Thymus (tissue), 11 donors: ENCODE data around the gene NTM. TPM values are rescaled to one million over a fixed set of nuclear protein-coding genes. Genes with fewer than 3 reads are reported as not detected.

Source experiments
- DNase-seq, 9 donors: peaks; one replicate each; pipeline ENCODE4 v3.0.0-alpha.2; 2013; ENCODE audit warnings: low spot score in 9 of 9, low read depth in 6 of 9, missing footprints in 1 of 9
- H3K27ac ChIP-seq, 2 donors: one replicate each; pipeline ENCODE4 v1.5.1; 2013; ENCODE audit warnings: control low read depth in 1 of 2, low read depth in 1 of 2, low read length in 1 of 2, mild to moderate bottlenecking in 1 of 2, moderate library complexity in 1 of 2
- H3K27me3 ChIP-seq, 2 donors: one replicate each; pipeline ENCODE4 v1.5.1; 2013; ENCODE audit warnings: low read length in 1 of 2; ENCODE audit not compliant: control insufficient read depth in 2 of 2, insufficient read depth in 1 of 2
- H3K36me3 ChIP-seq, 2 donors: one replicate each; pipeline ENCODE4 v1.5.1; 2013; ENCODE audit warnings: low read length in 1 of 2, mild to moderate bottlenecking in 1 of 2, moderate library complexity in 1 of 2; ENCODE audit not compliant: control insufficient read depth in 2 of 2, insufficient read depth in 2 of 2
- H3K4me1 ChIP-seq, 2 donors: one replicate each; pipeline ENCODE4 v1.5.1; 2013; ENCODE audit warnings: low read length in 2 of 2; ENCODE audit not compliant: control insufficient read depth in 2 of 2, insufficient read depth in 2 of 2
- H3K4me3 ChIP-seq, 2 donors: one replicate each; pipeline ENCODE4 v1.5.1; 2013; ENCODE audit warnings: low read length in 2 of 2, control low read depth in 1 of 2, mild to moderate bottlenecking in 1 of 2
- H3K9me3 ChIP-seq, 2 donors: one replicate each; pipeline ENCODE4 v1.5.1; 2013; ENCODE audit warnings: low read length in 1 of 2, mild to moderate bottlenecking in 1 of 2; ENCODE audit not compliant: control insufficient read depth in 2 of 2, insufficient read depth in 1 of 2
- WGBS: extraction: QIAGEN DNeasy Blood & Tissue Kit; methylation state at CpG from one replicate; pipeline ENCODE4 v1.1.7; 2013; 5-methylcytosine and 5-hydroxymethylcytosine counted together
- polyA plus RNA-seq: library from polyadenylated mRNA; stranded (reverse); fragments of 200-250 nt; gene quantifications from one replicate; pipeline ENCODE4 v1.2.3, GENCODE V29; 2013
- total RNA-seq: library from RNA; stranded (reverse); fragments of 120-200 nt; gene quantifications from one replicate; pipeline ENCODE4 v1.2.4, GENCODE V29; 2013
- donor health status: healthy.

Gene NTM
- total and polyA plus RNA-seq, 2 donors, result 0.18 to 0.47 TPM

DNA sequence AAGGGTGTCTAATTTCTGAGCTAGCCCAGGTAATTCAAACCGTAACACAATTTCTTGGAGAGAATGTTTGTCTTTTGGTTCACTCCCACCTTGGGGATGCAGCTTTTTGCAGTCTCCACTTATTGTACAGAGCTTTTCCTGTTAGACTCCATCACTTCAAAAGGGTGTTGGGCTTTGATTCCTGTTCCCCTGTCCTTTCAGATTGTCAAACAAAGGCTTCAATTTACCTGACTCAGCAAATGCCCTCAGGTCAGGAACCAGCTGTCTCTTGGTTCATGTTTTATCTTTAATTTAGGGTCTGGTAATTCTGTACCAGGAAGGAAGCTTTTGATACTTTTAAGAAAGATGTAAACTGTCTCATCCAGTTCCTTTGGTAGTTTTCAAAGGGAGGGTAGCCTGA, 880.6 kb downstream of the NTM start:
- Histone ChIP-seq H3K9me3 (no peaks in the 10 kb centered on the region), H3K36me3 (no peaks in the 10 kb centered on the region), H3K4me3 (no peak overlapping the region), H3K27ac (no peak overlapping the region), H3K27me3 (no peaks in the 10 kb centered on the region), H3K4me1 (no peaks in the 10 kb centered on the region)
- DNase-seq, result no peak
- 95% methylated on average over 1 of the region's 1 CpG for WGBS

DNA sequence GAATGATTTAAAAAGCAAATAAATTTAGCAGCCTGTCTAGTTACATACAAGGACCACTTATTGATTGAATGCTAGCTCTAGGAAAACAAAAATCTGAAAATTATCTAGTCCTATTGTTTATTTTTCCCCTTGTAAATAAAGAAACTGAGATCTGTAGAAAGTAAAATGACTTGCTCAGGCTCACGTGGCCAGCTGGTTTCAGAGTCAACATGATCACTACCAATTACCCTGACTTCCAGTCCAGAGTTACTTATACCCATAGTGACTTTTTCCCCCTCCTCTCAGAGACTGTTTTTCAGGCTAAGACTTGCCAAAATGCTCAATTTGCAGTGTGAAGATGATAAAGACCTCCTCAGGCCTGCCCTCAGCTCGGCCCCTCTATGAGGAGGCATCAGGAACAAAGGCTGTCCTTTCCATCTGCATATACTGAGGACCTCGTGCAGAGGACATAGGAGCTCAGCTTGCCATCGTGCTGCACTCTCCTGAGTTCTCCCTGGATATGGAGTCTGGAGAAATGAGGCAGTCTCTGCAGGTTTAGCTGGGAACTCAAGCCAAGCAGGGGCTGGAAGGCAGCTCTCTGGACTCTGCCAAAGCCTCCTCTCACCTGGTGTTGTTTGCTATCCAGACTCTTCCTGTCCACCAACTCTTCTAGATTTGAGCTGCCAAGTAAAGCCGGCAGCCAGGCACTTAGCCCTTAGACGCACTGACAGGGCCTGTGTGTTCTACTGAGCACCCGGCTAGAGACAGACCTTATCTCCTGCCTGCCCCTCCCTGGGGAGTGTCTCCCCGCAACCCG, 883.3 kb downstream of the NTM start:
- H3K27ac ChIP-seq, result no peak overlapping the region
- no peaks in the 10 kb centered on the region for H3K9me3 ChIP-seq
- DNase-seq, result no peak
- H3K4me1 ChIP-seq, result no peaks in the 10 kb centered on the region
- 84% methylated on average over 9 of the region's 9 CpGs for WGBS
- no peak overlapping the region for H3K4me3 ChIP-seq
- no peaks in the 10 kb centered on the region for H3K27me3 ChIP-seq
- H3K36me3 ChIP-seq, result no peaks in the 10 kb centered on the region

DNA sequence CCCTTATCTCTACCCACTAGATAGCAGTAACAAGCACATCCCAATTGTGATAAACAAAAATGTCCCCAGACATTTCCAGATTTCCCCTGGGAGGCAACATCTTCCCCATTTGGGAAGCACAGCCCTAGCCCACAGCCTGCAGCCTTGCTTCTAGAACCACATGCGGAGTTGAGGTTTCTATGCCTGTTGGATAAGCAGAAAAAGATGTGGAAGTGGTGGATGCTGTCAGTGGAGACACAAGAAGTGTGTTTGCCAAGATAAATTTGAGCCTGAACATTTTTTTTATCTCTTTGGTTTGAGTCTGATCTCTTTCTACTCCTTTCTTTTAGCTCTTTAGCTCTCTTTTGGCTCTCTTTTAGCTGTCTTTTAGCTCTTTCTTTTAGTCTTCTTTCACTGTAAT, 884.5 kb downstream of the NTM start:
- Histone ChIP-seq H3K4me3 (no peak overlapping the region), H3K9me3 (no peaks in the 10 kb centered on the region), H3K36me3 (no peaks in the 10 kb centered on the region), H3K27me3 (no peaks in the 10 kb centered on the region), H3K4me1 (no peaks in the 10 kb centered on the region), H3K27ac (no peak overlapping the region)
- WGBS, result 96% methylated on average over 1 of the region's 1 CpG
- DNase-seq, result no peak

DNA sequence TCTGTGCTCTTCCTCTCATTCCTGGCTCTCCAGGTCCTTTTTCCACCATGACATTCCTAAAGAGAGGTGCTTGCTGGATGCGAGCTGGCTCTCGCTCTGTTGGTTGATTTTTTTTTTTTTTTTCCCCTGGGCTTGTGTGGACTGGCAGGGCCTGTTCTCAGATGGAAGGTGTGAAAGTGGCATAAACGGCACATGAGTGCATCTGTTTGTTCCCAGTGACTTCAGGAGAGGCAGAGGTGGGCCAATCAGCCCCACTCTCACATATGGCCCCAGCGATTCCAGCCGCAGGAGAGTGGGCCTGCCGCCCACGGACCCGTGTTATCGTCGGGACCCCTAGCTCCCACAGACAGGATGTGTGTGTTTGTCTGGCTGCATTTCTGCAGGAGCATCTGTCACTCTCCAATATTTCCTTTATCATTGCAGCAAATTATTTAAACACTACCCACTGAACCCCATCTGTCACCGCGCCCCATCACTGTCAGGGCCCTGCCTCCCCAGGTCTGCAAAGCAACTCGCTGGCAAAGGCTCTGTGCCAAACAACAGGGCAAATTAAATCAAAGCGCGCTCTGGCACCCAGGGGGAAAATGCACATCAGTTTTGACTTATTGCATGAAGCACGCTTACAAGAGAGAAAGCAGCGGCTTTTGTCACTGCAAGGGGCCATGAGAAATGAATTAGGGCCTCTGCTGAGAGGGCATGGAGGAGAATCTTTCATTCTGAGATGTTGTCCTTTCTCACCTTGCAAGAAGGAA, 886.3 kb downstream of the NTM start:
- Histone ChIP-seq H3K27ac (no peak overlapping the region), H3K36me3 (no peaks in the 10 kb centered on the region), H3K4me3 (no peak overlapping the region), H3K27me3 (no peaks in the 10 kb centered on the region), H3K9me3 (no peaks in the 10 kb centered on the region), H3K4me1 (no peaks in the 10 kb centered on the region)
- DNase-seq, result no peak
- WGBS, result 94% methylated on average over 17 of the region's 17 CpGs

DNA sequence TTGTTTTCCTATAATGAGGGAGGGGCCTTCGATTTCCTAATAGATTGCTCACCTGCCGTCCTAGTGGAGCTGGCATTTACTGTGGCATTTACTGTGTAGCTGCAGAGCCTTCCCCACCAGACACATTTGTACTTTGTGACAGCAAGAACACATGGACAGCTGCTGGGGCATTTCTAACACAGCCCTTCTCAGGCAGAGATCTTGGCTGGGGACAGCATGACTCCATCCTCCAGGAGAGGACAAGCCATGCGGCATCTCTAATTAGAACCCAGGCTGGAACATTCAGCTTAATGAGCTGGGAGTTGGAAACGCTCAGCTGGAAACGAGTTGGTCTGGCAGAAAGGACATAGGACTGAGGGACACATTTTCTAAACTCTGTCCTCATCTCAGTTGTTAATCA, 887.5 kb downstream of the NTM start:
- Histone ChIP-seq H3K4me1 (no peaks in the 10 kb centered on the region), H3K27ac (no peak overlapping the region), H3K36me3 (no peaks in the 10 kb centered on the region), H3K9me3 (no peaks in the 10 kb centered on the region), H3K27me3 (no peaks in the 10 kb centered on the region), H3K4me3 (no peak overlapping the region)
- WGBS, result 88% methylated on average over 5 of the region's 5 CpGs
- DNase-seq, result no peak

DNA sequence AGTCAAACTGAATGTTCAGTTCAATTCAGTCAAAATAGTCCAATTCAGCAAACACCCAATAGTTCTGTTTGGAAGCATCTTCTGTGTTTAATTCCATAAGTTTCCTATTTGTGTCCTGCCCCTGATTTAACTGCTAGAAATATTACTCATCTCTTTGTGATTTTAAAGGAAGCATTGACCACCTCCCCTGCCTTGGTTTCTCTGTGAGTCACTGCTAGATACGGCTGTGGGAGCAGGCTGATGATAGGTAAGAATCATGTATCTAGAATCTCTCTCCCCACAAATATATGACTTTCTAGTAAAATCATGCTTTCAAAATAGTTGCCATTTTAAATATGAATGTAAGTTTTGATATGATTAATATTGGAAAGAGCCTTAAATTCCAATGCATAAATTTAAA, 888.5 kb downstream of the NTM start:
- Histone ChIP-seq H3K4me3 (no peak overlapping the region), H3K9me3 (no peaks in the 10 kb centered on the region), H3K27me3 (no peaks in the 10 kb centered on the region), H3K4me1 (no peaks in the 10 kb centered on the region), H3K36me3 (no peaks in the 10 kb centered on the region), H3K27ac (no peak overlapping the region)
- no peak for DNase-seq
- 94% methylated on average over 1 of the region's 1 CpG for WGBS

DNA sequence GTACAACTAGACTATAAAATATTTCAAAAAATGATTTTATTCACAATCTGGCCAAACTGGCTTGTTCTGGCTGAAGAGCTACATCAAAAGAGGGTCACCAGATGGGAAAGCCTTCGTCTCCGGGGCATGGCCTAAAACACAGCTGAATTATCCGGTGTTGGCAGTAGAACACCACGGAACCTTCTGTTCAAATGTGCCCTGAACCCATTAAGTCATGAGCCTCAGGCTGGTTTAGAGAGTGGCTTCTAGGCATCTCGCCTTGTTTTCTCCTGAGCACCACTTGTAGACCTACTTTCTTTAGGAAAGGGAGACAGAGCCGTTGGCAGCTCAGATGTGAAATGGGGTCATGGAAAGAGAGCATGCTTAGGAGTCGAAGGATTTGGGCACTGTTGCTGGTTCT, 890.2 kb downstream of the NTM start:
- Histone ChIP-seq H3K27me3 (no peaks in the 10 kb centered on the region), H3K4me1 (no peaks in the 10 kb centered on the region), H3K27ac (no peak overlapping the region), H3K9me3 (no peaks in the 10 kb centered on the region), H3K4me3 (no peak overlapping the region), H3K36me3 (no peaks in the 10 kb centered on the region)
- DNase-seq, result no peak
- 93% methylated on average over 7 of the region's 7 CpGs for WGBS

DNA sequence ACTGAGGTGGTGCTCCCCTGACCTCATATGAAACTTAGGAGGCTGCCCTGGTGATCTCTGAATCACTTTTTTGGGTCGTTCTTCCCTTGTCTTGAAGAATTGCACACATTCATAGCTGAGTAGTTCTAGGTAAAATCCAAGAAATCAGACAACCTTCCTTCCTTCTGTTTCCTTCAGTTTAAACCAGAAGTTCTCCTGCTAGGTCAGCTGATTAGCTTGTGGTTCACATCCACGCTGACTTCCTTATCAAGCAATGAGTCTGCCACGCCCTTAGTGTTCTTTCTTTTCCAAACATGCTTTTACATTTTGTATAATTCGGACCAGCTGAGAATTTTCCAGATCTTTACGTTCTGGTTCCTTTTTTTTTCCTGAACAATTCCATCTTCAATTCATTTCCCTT, 892.8 kb downstream of the NTM start:
- no peaks in the 10 kb centered on the region for H3K4me1 ChIP-seq
- H3K27me3 ChIP-seq, result no peaks in the 10 kb centered on the region
- DNase-seq, result no peak
- no peak overlapping the region for H3K4me3 ChIP-seq
- no peaks in the 10 kb centered on the region for H3K9me3 ChIP-seq
- WGBS, result 46% methylated on average over 5 of the region's 5 CpGs
- no peak overlapping the region for H3K27ac ChIP-seq
- H3K36me3 ChIP-seq, result no peaks in the 10 kb centered on the region

DNA sequence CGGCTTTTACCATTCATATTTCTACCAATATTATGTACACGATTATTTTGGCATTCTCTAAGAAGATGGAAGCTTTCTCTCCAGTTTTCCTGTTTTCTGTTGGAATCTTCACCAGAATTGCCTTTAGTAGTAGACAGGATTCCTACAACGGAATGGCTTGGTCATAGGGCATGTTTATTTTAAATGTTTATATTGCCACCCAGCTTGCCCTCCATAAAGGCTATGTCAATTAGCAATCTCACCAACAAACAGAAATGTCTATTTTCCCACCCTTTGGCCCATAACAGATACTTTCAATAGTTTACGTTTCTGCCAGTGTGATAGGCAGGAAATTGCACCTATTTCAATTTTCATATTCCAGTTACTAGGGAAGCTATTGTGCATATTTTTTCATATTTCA, 893.5 kb downstream of the NTM start:
- no peak overlapping the region for H3K4me3 ChIP-seq
- no peak overlapping the region for H3K27ac ChIP-seq
- WGBS, result 95% methylated on average over 4 of the region's 4 CpGs
- H3K4me1 ChIP-seq, result no peaks in the 10 kb centered on the region
- H3K27me3 ChIP-seq, result no peaks in the 10 kb centered on the region
- no peaks in the 10 kb centered on the region for H3K36me3 ChIP-seq
- H3K9me3 ChIP-seq, result no peaks in the 10 kb centered on the region
- DNase-seq, result no peak
